HepG2 (cell line): ENCODE results near the gene P3R3URF. TPM values are rescaled to one million over a fixed set of nuclear protein-coding genes. Genes with fewer than 3 reads are reported as not detected.

Experiments used
- ATAC-seq: fragments of 200-7000 bp; cut with Tn5 transposase; 3 replicates; pipeline ENCODE4 v1.9.1; 2020; ENCODE audit warnings: mild to moderate bottlenecking, moderate library complexity
- BruUV-seq: library from RNA; stranded (reverse); fragments of 400-500 nt; replicated peaks from 2 replicates; lab custom pipeline; 2021; lab: Mats Ljungman, UMichigan
- CTCF ChIA-PET: fragments of 300-600 bp; formaldehyde crosslinking; extraction: SDS; loops from one replicate; lab custom pipeline; 2021; ENCODE audit warnings: low total read pairs, inconsistent platforms, low intra/inter-chr PET ratio; lab: Yijun Ruan, JAX
- POLR2A ChIA-PET: fragments of 350-600 bp; sonication (Branson Sonifier 250); formaldehyde crosslinking; loops from one replicate; lab custom pipeline; 2020; ENCODE audit warnings: antibody characterized with exemption, inconsistent platforms; lab: Yijun Ruan, JAX
- DNase-seq: peaks from one replicate; pipeline ENCODE4 v3.0.0-alpha.2; 2015; ENCODE audit warnings: low spot score
- FAIRE-seq: peaks from 3 replicates; lab custom pipeline; 2011; peaks lifted over from hg19 to GRCh38; lab: Jason Lieb, UNC
- H2AFZ ChIP-seq: one replicate; pipeline ENCODE4 v1.6.1; 2011; ENCODE audit warnings: low read length, inconsistent platforms
- H3K27ac ChIP-seq: fragments of 300-600 bp; 3 replicates; pipeline ENCODE4 v1.8.0; 2011; ENCODE audit warnings: mixed run types, mild to moderate bottlenecking, mixed read lengths, low read length, inconsistent platforms; ENCODE audit not compliant: insufficient read depth; ENCODE audit errors: extremely low read length
- H3K27me3 ChIP-seq, 2 experiments: fragments of 200-600 bp in 1 of 2; 2 replicates in 1 of 2; 3 replicates in 1 of 2; pipeline versions ENCODE4 v1.6.0 to v1.8.0; 2011; ENCODE audit warnings: low read length in 2 of 2, mild to moderate bottlenecking in 2 of 2, moderate library complexity in 2 of 2, inconsistent platforms in 1 of 2; ENCODE audit not compliant: insufficient read depth in 2 of 2, control insufficient read depth in 1 of 2
- H3K36me3 ChIP-seq, 2 experiments: fragments of 200-600 bp in 1 of 2; replicated peaks in 1 of 2; 2 replicates in 1 of 2; 3 replicates in 1 of 2; pipeline versions ENCODE4 v1.5.1 to v1.8.0; 2011; ENCODE audit warnings: low read length in 2 of 2, inconsistent platforms in 1 of 2; ENCODE audit not compliant: insufficient read depth in 2 of 2, control insufficient read depth in 1 of 2
- H3K4me1 ChIP-seq: 2 replicates; pipeline ENCODE4 v1.5.1; 2012; ENCODE audit warnings: low read length, inconsistent platforms; ENCODE audit not compliant: insufficient read depth
- H3K4me2 ChIP-seq: 2 replicates; pipeline ENCODE4 v1.6.0; 2011; ENCODE audit warnings: low read depth, low read length, inconsistent platforms
- H3K4me3 ChIP-seq, 3 experiments: fragments of 200-600 bp in 1 of 3; sonication (generic), shearing (Covaris generic) in 1 of 3; replicated peaks in 1 of 3; 2 replicates each; pipeline ENCODE4 v1.5.1; 2011 to 2016; ENCODE audit warnings: low read length in 3 of 3, inconsistent platforms in 2 of 3, low read depth in 2 of 3, mild to moderate bottlenecking in 2 of 3, control low read depth in 1 of 3, mixed read lengths in 1 of 3; ENCODE audit not compliant: insufficient read depth in 1 of 3
- H3K79me2 ChIP-seq: one replicate; pipeline ENCODE4 v1.6.1; 2011; ENCODE audit warnings: low read length, inconsistent platforms; ENCODE audit not compliant: insufficient read depth
- H3K9ac ChIP-seq: 2 replicates; pipeline ENCODE4 v1.6.0; 2011; ENCODE audit warnings: mild to moderate bottlenecking, low read depth, low read length, inconsistent platforms; ENCODE audit not compliant: insufficient read depth
- H3K9me3 ChIP-seq: 2 replicates; pipeline ENCODE4 v1.5.1; 2012; ENCODE audit warnings: mild to moderate bottlenecking, low read length
- H4K20me1 ChIP-seq: 2 replicates; pipeline ENCODE4 v1.6.0; 2011; ENCODE audit warnings: inconsistent platforms, mild to moderate bottlenecking, low read length, moderate library complexity; ENCODE audit not compliant: insufficient read depth
- CCDC6 ChIP-seq: sonication (generic); formaldehyde crosslinking; IDR thresholded peaks from 2 replicates; pipeline ENCODE4 v1.8.1; 2022; ENCODE audit warnings: mild to moderate bottlenecking, missing genetic modification reagents, moderate library complexity
- CEBPB ChIP-seq: IDR thresholded peaks from 2 replicates; pipeline ENCODE4 v1.6.1; 2011; ENCODE audit warnings: low read depth, low read length, improper control_type of control experiment, borderline replicate concordance
- FOXJ3 ChIP-seq: sonication (generic); formaldehyde crosslinking; IDR thresholded peaks from 2 replicates; pipeline ENCODE4 v1.4.0; 2020; ENCODE audit warnings: missing genetic modification reagents, mild to moderate bottlenecking, borderline replicate concordance
- HDAC1 ChIP-seq: sonication (generic); formaldehyde crosslinking; IDR thresholded peaks from 2 replicates; pipeline ENCODE4 v1.5.1; 2020; ENCODE audit warnings: mild to moderate bottlenecking, missing genetic modification reagents
- HNRNPL ChIP-seq: fragments of 200-400 bp; formaldehyde crosslinking; IDR thresholded peaks from 2 replicates; pipeline ENCODE4 v1.6.1; 2017; ENCODE audit warnings: mild to moderate bottlenecking, low read depth, low read length
- KDM5B ChIP-seq: sonication (generic); formaldehyde crosslinking; IDR thresholded peaks from 2 replicates; pipeline ENCODE4 v1.4.0; 2020; ENCODE audit warnings: missing genetic modification reagents, mild to moderate bottlenecking, borderline replicate concordance
- MAFK ChIP-seq, 2 experiments: IDR thresholded peaks in 1 of 2; conservative IDR thresholded peaks in 1 of 2; 2 replicates each; pipeline ENCODE4 v1.6.1; 2011; ENCODE audit warnings: improper control_type of control experiment in 2 of 2, low read length in 2 of 2
- MIER2 ChIP-seq: IDR thresholded peaks from 2 replicates; pipeline ENCODE4 v1.6.1; 2016; ENCODE audit warnings: missing biosample characterization, missing genetic modification reagents
- NCOR1 ChIP-seq: fragments of 200-600 bp; sonication (generic); IDR thresholded peaks from 2 replicates; pipeline ENCODE4 v1.7.0; 2017; ENCODE audit warnings: antibody characterized with exemption, low read length, borderline replicate concordance
- PRPF4 ChIP-seq: fragments of 200-400 bp; formaldehyde crosslinking; IDR thresholded peaks from 2 replicates; pipeline ENCODE4 v1.6.1; 2016; ENCODE audit warnings: low read length, low read depth; ENCODE audit not compliant: poor library complexity, severe bottlenecking
- SNAPC5 ChIP-seq: sonication (generic); formaldehyde crosslinking; IDR thresholded peaks from 2 replicates; pipeline ENCODE4 v1.8.1; 2023; ENCODE audit warnings: mild to moderate bottlenecking, missing genetic modification reagents, borderline replicate concordance
- SP5 ChIP-seq: IDR thresholded peaks from 2 replicates; pipeline ENCODE4 v1.6.1; 2016; ENCODE audit warnings: low read depth, borderline replicate concordance
- STAG1 ChIP-seq: sonication (generic); formaldehyde crosslinking; IDR thresholded peaks from 2 replicates; pipeline ENCODE4 v1.4.0; 2020; ENCODE audit warnings: missing genetic modification reagents
- TEAD2 ChIP-seq: sonication (generic); formaldehyde crosslinking; IDR thresholded peaks from 2 replicates; pipeline ENCODE4 v1.9.0; 2021; ENCODE audit warnings: missing genetic modification reagents
- ZNF367 ChIP-seq: sonication (generic); formaldehyde crosslinking; IDR thresholded peaks from 2 replicates; pipeline ENCODE4 v1.4.0; 2020; ENCODE audit warnings: missing genetic modification reagents, borderline replicate concordance
- ZNF496 ChIP-seq: sonication (generic); formaldehyde crosslinking; IDR thresholded peaks from 2 replicates; pipeline ENCODE4 v1.8.1; 2023; ENCODE audit warnings: mild to moderate bottlenecking, moderate library complexity, missing genetic modification reagents; ENCODE audit not compliant: insufficient replicate concordance
- ZNF569 ChIP-seq: sonication (generic); formaldehyde crosslinking; IDR thresholded peaks from 2 replicates; pipeline ENCODE4 v1.5.0; 2020; ENCODE audit warnings: mild to moderate bottlenecking, missing genetic modification reagents, moderate library complexity, borderline replicate concordance
- ZNF773 ChIP-seq: sonication (generic); formaldehyde crosslinking; IDR thresholded peaks from 2 replicates; pipeline ENCODE4 v1.4.0; 2020; ENCODE audit warnings: missing genetic modification reagents, borderline replicate concordance
- WGBS: methylation state at CpG from one replicate; pipeline ENCODE4 v1.1.6; 2017; ENCODE audit warnings: low lambda C conversion rate; 5-methylcytosine and 5-hydroxymethylcytosine counted together
- in situ Hi-C: cut with HindIII; loops from 2 replicates; pipeline ENCODE4 v1.10.0; 2017; ENCODE audit warnings: low pct_unique_long_range_greater_than_20kb; ENCODE audit not compliant: extremely low pct_ligation_motif_present
- intact Hi-C: fragments of 100-400 bp; cut with micrococcal nuclease; formaldehyde crosslinking; loops from one replicate; pipeline ENCODE4 v1.10.0; 2022; ENCODE audit not compliant: unreplicated experiment
- polyA plus RNA-seq, 8 experiments: library from polyadenylated mRNA; depleted of rRNA in 3 of 8; stranded (reverse) in 7 of 8; unstranded in 1 of 8; fragments of >200 nt; fragmentation: Illumina TruSeq in 4 of 8; extraction: Trizol in 4 of 8; gene quantifications; 2 replicates each; pipeline versions ENCODE4 v1.2.1 to v1.2.3, GENCODE V29; 2011 to 2016; ENCODE audit warnings: low read depth in 4 of 8, missing spikeins in 1 of 8, mixed read lengths in 1 of 8; ENCODE audit not compliant: insufficient read depth in 1 of 8
- total RNA-seq, 5 experiments: library from RNA; depleted of rRNA; stranded (reverse); fragments of >200 nt; fragmentation: Illumina TruSeq; extraction: Trizol; gene quantifications; 2 replicates each; pipeline ENCODE4 v1.2.3, GENCODE V29; 2016; ENCODE audit warnings: low read depth in 1 of 5
- TF ChIP-seq, protein P1 (sequence below): sonication (generic); formaldehyde crosslinking; IDR thresholded peaks from 2 replicates; pipeline ENCODE4 v1.4.0; 2020; ENCODE audit warnings: missing genetic modification reagents
- TF ChIP-seq, protein P2 (sequence below): sonication (generic); formaldehyde crosslinking; IDR thresholded peaks from 2 replicates; pipeline ENCODE4 v1.5.0; 2020; ENCODE audit warnings: missing genetic modification reagents

The P3R3URF gene
- total and polyA plus RNA-seq, 2 of the 13 experiments (the other 11 are each of a cell fraction or from before 2014, with no cell fraction given), result not detected

DNA sequence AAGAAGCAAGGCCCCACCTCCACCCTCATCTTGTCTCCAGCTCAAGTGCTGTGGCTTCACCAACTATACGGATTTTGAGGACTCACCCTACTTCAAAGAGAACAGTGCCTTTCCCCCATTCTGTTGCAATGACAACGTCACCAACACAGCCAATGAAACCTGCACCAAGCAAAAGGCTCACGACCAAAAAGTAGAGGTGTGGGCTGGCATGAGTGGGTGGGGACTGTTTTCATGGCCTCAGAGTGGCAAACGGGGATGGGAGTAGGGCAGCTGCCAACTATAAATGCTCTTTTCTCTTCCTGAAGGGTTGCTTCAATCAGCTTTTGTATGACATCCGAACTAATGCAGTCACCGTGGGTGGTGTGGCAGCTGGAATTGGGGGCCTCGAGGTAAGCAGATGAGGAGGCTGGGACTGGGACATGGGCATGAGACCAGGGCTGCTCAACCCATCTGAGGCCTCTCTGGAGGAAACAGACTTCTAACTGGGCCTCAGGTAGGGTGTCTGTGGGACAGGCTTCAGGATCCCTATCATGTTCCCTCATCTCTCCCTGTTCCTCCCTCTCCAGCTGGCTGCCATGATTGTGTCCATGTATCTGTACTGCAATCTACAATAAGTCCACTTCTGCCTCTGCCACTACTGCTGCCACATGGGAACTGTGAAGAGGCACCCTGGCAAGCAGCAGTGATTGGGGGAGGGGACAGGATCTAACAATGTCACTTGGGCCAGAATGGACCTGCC, 8.8 kb upstream of the P3R3URF start:
- H3K27ac ChIP-seq, result no peak overlapping the region
- H3K9me3 ChIP-seq, result no peaks in the 10 kb centered on the region
- H2AFZ ChIP-seq, result no peak overlapping the region
- no peak for ATAC-seq
- ChIA-PET CTCF (no interaction called here), POLR2A (no interaction called here)
- in situ Hi-C loops, result loop anchor here (5.0 kb wide), 1 partner anchor 37 kb away; no protein-coding TSS in a partner anchor
- TF ChIP-seq CCDC6 (CRISPR knock-in tag) (no peak), HDAC1 (no peak), SNAPC5 (no peak), KDM5B (CRISPR knock-in tag) (no peak), MIER2 (CRISPR knock-in tag) (no peak), ZNF773 (CRISPR knock-in tag) (no peak), HNRNPL (no peak), FOXJ3 (CRISPR knock-in tag) (no peak), ZNF367 (no peak), NCOR1 (no peak), ZNF569 (CRISPR knock-in tag) (no peak), STAG1 (CRISPR knock-in tag) (no peak), SP5 (no peak), MAFK (conservative IDR thresholded peaks at IDR 0.05 in 1 of 2, IDR thresholded peaks at IDR 0.05 in 1 of 2; ENCODE audit: low read length in 2 of 2) (no peak), PRPF4 (no peak), TEAD2 (CRISPR knock-in tag) (no peak), ZNF496 (CRISPR knock-in tag) (no peak), CEBPB (no peak)
- TF ChIP-seq, protein P1, sequence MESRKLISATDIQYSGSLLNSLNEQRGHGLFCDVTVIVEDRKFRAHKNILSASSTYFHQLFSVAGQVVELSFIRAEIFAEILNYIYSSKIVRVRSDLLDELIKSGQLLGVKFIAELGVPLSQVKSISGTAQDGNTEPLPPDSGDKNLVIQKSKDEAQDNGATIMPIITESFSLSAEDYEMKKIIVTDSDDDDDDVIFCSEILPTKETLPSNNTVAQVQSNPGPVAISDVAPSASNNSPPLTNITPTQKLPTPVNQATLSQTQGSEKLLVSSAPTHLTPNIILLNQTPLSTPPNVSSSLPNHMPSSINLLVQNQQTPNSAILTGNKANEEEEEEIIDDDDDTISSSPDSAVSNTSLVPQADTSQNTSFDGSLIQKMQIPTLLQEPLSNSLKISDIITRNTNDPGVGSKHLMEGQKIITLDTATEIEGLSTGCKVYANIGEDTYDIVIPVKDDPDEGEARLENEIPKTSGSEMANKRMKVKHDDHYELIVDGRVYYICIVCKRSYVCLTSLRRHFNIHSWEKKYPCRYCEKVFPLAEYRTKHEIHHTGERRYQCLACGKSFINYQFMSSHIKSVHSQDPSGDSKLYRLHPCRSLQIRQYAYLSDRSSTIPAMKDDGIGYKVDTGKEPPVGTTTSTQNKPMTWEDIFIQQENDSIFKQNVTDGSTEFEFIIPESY, result no peak
- TF ChIP-seq, protein P2, sequence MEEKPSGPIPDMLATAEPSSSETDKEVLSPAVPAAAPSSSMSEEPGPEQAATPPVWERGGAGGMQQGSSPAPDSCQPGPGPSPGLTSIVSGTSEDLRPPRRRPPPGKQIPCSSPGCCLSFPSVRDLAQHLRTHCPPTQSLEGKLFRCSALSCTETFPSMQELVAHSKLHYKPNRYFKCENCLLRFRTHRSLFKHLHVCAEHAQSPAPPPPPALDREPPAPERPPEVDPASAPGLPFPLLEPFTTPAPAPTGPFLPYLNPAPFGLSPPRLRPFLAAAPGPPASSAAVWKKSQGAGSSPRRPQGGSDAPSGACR (CRISPR knock-in tag), result no peak
- TF ChIP-seq, all 625 proteins: peak for 0
- H3K4me1 ChIP-seq, result peaks cover 55% of the 10 kb centered on the region
- DNase-seq (no peak), FAIRE-seq (no peak)
- no peak overlapping the region for H3K4me2 ChIP-seq
- no peak overlapping the region for H3K9ac ChIP-seq
- H3K79me2 ChIP-seq, result no peaks in the 10 kb centered on the region
- peaks cover 0 to 11% of the 10 kb centered on the region in 2 experiments; a peak in 2 of 5 replicates for H3K36me3 ChIP-seq
- intact Hi-C loops, result no loop called here
- no TSS peak for BruUV-seq
- H3K27me3 ChIP-seq, result no peaks in the 10 kb centered on the region
- H3K4me3 ChIP-seq, result no peak overlapping the region
- H4K20me1 ChIP-seq, result no peaks in the 10 kb centered on the region
- 89% methylated on average over 4 of the region's 7 CpGs for WGBS
